IMR-90 (cell line): ENCODE measurements around the gene TSPAN33. TPM values are rescaled to one million over a fixed set of nuclear protein-coding genes. Genes with fewer than 3 reads are reported as not detected.

Experiments used
- ATAC-seq: fragments of 200-7000 bp; cut with Tn5 transposase; 2 replicates; pipeline ENCODE4 v1.9.1; 2020; ENCODE audit warnings: low read depth, mild to moderate bottlenecking, moderate library complexity
- BruUV-seq: library from RNA; stranded (reverse); fragments of 400-500 nt; replicated peaks from 2 replicates; lab custom pipeline; 2021; lab: Mats Ljungman, UMichigan
- CTCF ChIA-PET: fragments of 300-600 bp; formaldehyde crosslinking; extraction: SDS; loops from one replicate; lab custom pipeline; 2021; ENCODE audit warnings: antibody characterized with exemption; lab: Yijun Ruan, JAX
- POLR2A ChIA-PET: fragments of 300-600 bp; sonication (Branson Sonifier 250); formaldehyde crosslinking; loops from one replicate; lab custom pipeline; 2022; ENCODE audit warnings: antibody characterized with exemption; ENCODE audit not compliant: unreplicated experiment; lab: Charles Lee
- DNase-seq: peaks from one replicate; pipeline ENCODE4 v3.0.0; 2013
- H2AFZ ChIP-seq: replicated peaks from 2 replicates; pipeline ENCODE3; 2013; ENCODE audit warnings: low read length, mild to moderate bottlenecking; ENCODE audit not compliant: poor library complexity
- H2AK5ac ChIP-seq: 2 replicates; pipeline ENCODE4 v1.6.1; 2013; ENCODE audit warnings: low read depth, low read length, inconsistent platforms
- H2AK9ac ChIP-seq: replicated peaks from 2 replicates; pipeline ENCODE3; 2013; ENCODE audit warnings: mild to moderate bottlenecking, low read depth, low read length, moderate library complexity; ENCODE audit not compliant: poor library complexity
- H2BK120ac ChIP-seq: 2 replicates; pipeline ENCODE4 v1.6.1; 2013; ENCODE audit warnings: low read depth, low read length, inconsistent platforms
- H2BK15ac ChIP-seq: 3 replicates; pipeline ENCODE4 v1.6.1; 2013; ENCODE audit warnings: low read depth, low read length, inconsistent platforms
- H2BK20ac ChIP-seq: 2 replicates; pipeline ENCODE4 v1.6.1; 2013; ENCODE audit warnings: low read depth, mild to moderate bottlenecking, inconsistent platforms, low read length, moderate library complexity
- H2BK5ac ChIP-seq: 2 replicates; pipeline ENCODE4 v1.6.1; 2013; ENCODE audit warnings: mild to moderate bottlenecking, low read depth, low read length, inconsistent platforms; ENCODE audit not compliant: poor library complexity, severe bottlenecking
- H3K14ac ChIP-seq: replicated peaks from 2 replicates; pipeline ENCODE4 v1.6.1; 2013; ENCODE audit warnings: low read depth, low read length, inconsistent platforms
- H3K18ac ChIP-seq: 2 replicates; pipeline ENCODE4 v1.6.1; 2013; ENCODE audit warnings: low read depth, low read length, control low read depth
- H3K23ac ChIP-seq: 2 replicates; pipeline ENCODE4 v1.6.1; 2013; ENCODE audit warnings: low read depth, low read length, inconsistent platforms
- H3K27ac ChIP-seq: 2 replicates; pipeline ENCODE4 v1.5.1; 2013; ENCODE audit warnings: mild to moderate bottlenecking, control low read depth, low read length; ENCODE audit not compliant: insufficient read depth
- H3K27me3 ChIP-seq: 2 replicates; pipeline ENCODE4 v1.6.1; 2013; ENCODE audit warnings: low read length; ENCODE audit not compliant: control insufficient read depth, insufficient read depth
- H3K36me3 ChIP-seq: 2 replicates; pipeline ENCODE4 v1.6.1; 2013; ENCODE audit warnings: low read length, mixed read lengths; ENCODE audit not compliant: control insufficient read depth, insufficient read depth
- H3K4ac ChIP-seq: 2 replicates; pipeline ENCODE4 v1.6.1; 2013; ENCODE audit warnings: low read depth, low read length, inconsistent platforms
- H3K4me1 ChIP-seq: 2 replicates; pipeline ENCODE4 v1.6.1; 2013; ENCODE audit warnings: low read length, mixed read lengths; ENCODE audit not compliant: control insufficient read depth, insufficient read depth
- H3K4me2 ChIP-seq: 2 replicates; pipeline ENCODE4 v1.6.1; 2013; ENCODE audit warnings: low read depth, mild to moderate bottlenecking, control low read depth, low read length, moderate library complexity
- H3K4me3 ChIP-seq: 2 replicates; pipeline ENCODE4 v1.5.1; 2013; ENCODE audit warnings: low read depth, mild to moderate bottlenecking, control low read depth, low read length, moderate library complexity; ENCODE audit not compliant: insufficient read depth
- H3K56ac ChIP-seq: 2 replicates; pipeline ENCODE4 v1.6.1; 2013; ENCODE audit warnings: low read length, inconsistent platforms; ENCODE audit not compliant: insufficient read depth; ENCODE audit errors: extremely low read depth
- H3K79me1 ChIP-seq, 2 experiments: 2 replicates each; pipeline ENCODE4 v1.6.1; 2013; ENCODE audit warnings: low read length in 2 of 2, inconsistent platforms in 1 of 2, low read depth in 1 of 2
- H3K9ac ChIP-seq: 2 replicates; pipeline ENCODE4 v1.6.1; 2013; ENCODE audit warnings: low read depth, low read length, control low read depth
- H3K9me1 ChIP-seq: 2 replicates; pipeline ENCODE4 v1.6.1; 2013; ENCODE audit warnings: low read length, inconsistent platforms; ENCODE audit not compliant: insufficient read depth
- H3K9me3 ChIP-seq: 2 replicates; pipeline ENCODE4 v1.6.1; 2013; ENCODE audit warnings: low read length; ENCODE audit not compliant: control insufficient read depth, insufficient read depth
- H4K20me1 ChIP-seq: 2 replicates; pipeline ENCODE4 v1.6.1; 2013; ENCODE audit warnings: low read length, inconsistent platforms; ENCODE audit not compliant: insufficient read depth
- H4K5ac ChIP-seq: 2 replicates; pipeline ENCODE4 v1.6.1; 2013; ENCODE audit warnings: mild to moderate bottlenecking, low read depth, low read length, control low read depth
- H4K8ac ChIP-seq, 2 experiments: 2 replicates each; pipeline ENCODE4 v1.6.1; 2013; ENCODE audit warnings: low read depth in 2 of 2, low read length in 2 of 2, control low read depth in 1 of 2, inconsistent platforms in 1 of 2
- H4K91ac ChIP-seq: 2 replicates; pipeline ENCODE4 v1.6.1; 2013; ENCODE audit warnings: low read depth, low read length, inconsistent platforms; ENCODE audit not compliant: insufficient read depth
- BHLHE40 ChIP-seq: fragments of 150-350 bp; IDR thresholded peaks from 2 replicates; pipeline ENCODE4 v1.6.1; 2016; ENCODE audit warnings: mild to moderate bottlenecking, low read depth, low read length
- CEBPB ChIP-seq: IDR thresholded peaks from 2 replicates; pipeline ENCODE4 v1.6.1; 2012; ENCODE audit warnings: low read depth, low read length, improper control_type of control experiment
- CHD1 ChIP-seq: IDR thresholded peaks from 2 replicates; pipeline ENCODE4 v1.6.1; 2012; ENCODE audit warnings: low read depth, low read length, improper control_type of control experiment
- FOS ChIP-seq: fragments of 150-350 bp; IDR thresholded peaks from 2 replicates; pipeline ENCODE4 v1.6.1; 2016; ENCODE audit warnings: low read depth, low read length
- MAFK ChIP-seq: IDR thresholded peaks from 2 replicates; pipeline ENCODE4 v1.6.1; 2012; ENCODE audit warnings: low read depth, low read length, improper control_type of control experiment
- MAZ ChIP-seq: IDR thresholded peaks from 2 replicates; pipeline ENCODE4 v1.6.1; 2012; ENCODE audit warnings: low read depth, mild to moderate bottlenecking, low read length, improper control_type of control experiment, moderate library complexity, borderline replicate concordance
- MXI1 ChIP-seq: IDR thresholded peaks from 2 replicates; pipeline ENCODE4 v1.6.1; 2012; ENCODE audit warnings: low read depth, mild to moderate bottlenecking, low read length, moderate library complexity, borderline replicate concordance
- NFE2L2 ChIP-seq: fragments of 150-350 bp; IDR thresholded peaks from 2 replicates; pipeline ENCODE4 v1.6.1; 2016; ENCODE audit warnings: low read depth, mild to moderate bottlenecking, low read length
- POLR2A ChIP-seq: IDR thresholded peaks from 2 replicates; pipeline ENCODE4 v1.6.1; 2012; ENCODE audit warnings: mild to moderate bottlenecking, low read depth, low read length
- RAD21 ChIP-seq: IDR thresholded peaks from 2 replicates; pipeline ENCODE4 v1.6.1; 2012; ENCODE audit warnings: low read length, improper control_type of control experiment
- RCOR1 ChIP-seq: IDR thresholded peaks from 2 replicates; pipeline ENCODE4 v1.6.1; 2012; ENCODE audit warnings: mild to moderate bottlenecking, low read length, improper control_type of control experiment; ENCODE audit not compliant: insufficient replicate concordance
- RFX5 ChIP-seq: IDR thresholded peaks from 2 replicates; pipeline ENCODE4 v1.8.0; 2012; ENCODE audit warnings: low read depth, mild to moderate bottlenecking, low read length, moderate library complexity
- SMC3 ChIP-seq: fragments of 150-350 bp; IDR thresholded peaks from 2 replicates; pipeline ENCODE4 v1.6.1; 2016; ENCODE audit warnings: low read depth, mild to moderate bottlenecking, antibody characterized with exemption, low read length, moderate library complexity
- USF2 ChIP-seq: fragments of 150-350 bp; IDR thresholded peaks from 2 replicates; pipeline ENCODE4 v1.6.1; 2017; ENCODE audit warnings: mild to moderate bottlenecking, antibody characterized with exemption, low read length, low read depth
- WGBS, 2 experiments: methylation state at CpG; one replicate each; pipeline versions ENCODE4 v1.1.5 to v1.1.7; 2013; ENCODE audit warnings: missing lambda C conversion rate in 2 of 2; ENCODE audit not compliant: insufficient read length in 1 of 2; ENCODE audit errors: extremely low coverage in 2 of 2; 5-methylcytosine and 5-hydroxymethylcytosine counted together
- dilution Hi-C: fragments of 300-500 bp; cut with HindIII; formaldehyde crosslinking; loops from one replicate; pipeline ENCODE4 v1.14.3; 2018; ENCODE audit warnings: low sequenced_read_pairs; ENCODE audit not compliant: unreplicated experiment
- in situ Hi-C: fragments of 300-500 bp; cut with MboI; formaldehyde crosslinking; loops from 3 replicates; pipeline ENCODE4 v1.14.3; 2019; ENCODE audit warnings: low sequenced_read_pairs, inconsistent platforms, mixed read lengths
- intact Hi-C: fragments of 100-400 bp; cut with micrococcal nuclease; formaldehyde crosslinking; loops from 2 replicates; pipeline ENCODE4 v1.10.0; 2022
- polyA plus RNA-seq, 3 experiments: library from polyadenylated mRNA; depleted of rRNA; stranded (reverse); fragments of >200 nt; gene quantifications; 2 replicates each; pipeline ENCODE4 v1.2.3, GENCODE V29; 2012; ENCODE audit warnings: low replicate concordance in 1 of 3
- total RNA-seq: library from RNA; depleted of rRNA; stranded (reverse); fragments of >200 nt; gene quantifications from 2 replicates; pipeline ENCODE4 v1.2.3, GENCODE V29; 2012
- TF ChIP-seq, protein P1 (sequence below): conservative IDR thresholded peaks from 2 replicates; pipeline ENCODE4 v1.5.1; 2012; ENCODE audit warnings: mild to moderate bottlenecking, low read depth, low read length, improper control_type of control experiment
- TF ChIP-seq, protein P2 (sequence below): fragments of 150-350 bp; IDR thresholded peaks from 2 replicates; pipeline ENCODE4 v1.6.1; 2016; ENCODE audit warnings: low read depth, mild to moderate bottlenecking, low read length, moderate library complexity, borderline replicate concordance

The TSPAN33 gene
- total and polyA plus RNA-seq, 2 of the 4 experiments (the other 2 are of a cell fraction) = 0.17 to 0.36 TPM

DNA sequence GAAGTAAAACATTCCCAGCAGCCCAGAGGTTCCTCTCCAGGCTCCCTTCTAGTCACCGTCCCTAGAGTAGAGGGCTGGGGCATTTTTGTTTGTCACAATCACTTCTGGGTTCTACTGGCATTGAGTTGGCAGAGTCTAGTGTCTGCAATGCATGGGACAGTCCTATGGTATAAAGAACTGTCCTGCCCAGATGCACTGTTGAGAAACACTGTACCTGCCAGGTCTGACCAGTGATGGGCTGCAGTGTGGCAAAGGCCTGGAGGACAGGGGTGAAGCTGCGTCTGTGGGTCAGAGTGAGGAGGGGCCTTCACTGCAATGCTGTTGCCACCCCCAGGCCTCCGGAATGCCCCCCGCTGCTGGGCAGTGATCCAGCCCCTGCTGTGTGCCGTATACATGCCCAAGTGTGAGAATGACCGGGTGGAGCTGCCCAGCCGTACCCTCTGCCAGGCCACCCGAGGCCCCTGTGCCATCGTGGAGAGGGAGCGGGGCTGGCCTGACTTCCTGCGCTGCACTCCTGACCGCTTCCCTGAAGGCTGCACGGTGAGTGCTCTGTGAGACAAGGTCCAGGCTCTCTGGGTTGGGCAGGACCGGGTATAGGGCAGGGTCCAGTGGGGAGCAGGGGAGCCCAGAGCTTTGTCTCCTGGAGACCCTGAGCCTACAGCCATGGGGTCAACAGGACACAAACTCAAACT, 58.7 kb downstream of the TSPAN33 start:
- Histone ChIP-seq H3K56ac (no peak overlapping the region), H4K91ac (no peak overlapping the region), H4K5ac (no peak overlapping the region), H3K27me3 (no peaks in the 10 kb centered on the region), H3K4me1 (0 out of 2 replicates have a peak, but pooled peaks cover 1% of the 10 kb centered on the region), H2BK5ac (no peak overlapping the region), H3K9me3 (no peaks in the 10 kb centered on the region), H3K9me1 (peaks cover 2% of the 10 kb centered on the region; the same call in 1 of the 2 replicates), H2AFZ (no peak overlapping the region), H3K23ac (no peak overlapping the region), H2BK120ac (no peak overlapping the region), H2BK20ac (no peak overlapping the region), H3K14ac (no peak overlapping the region), H3K27ac (no peak overlapping the region), H2AK5ac (no peak overlapping the region), H3K9ac (no peak overlapping the region), H3K79me1 (peaks cover 0 to 18% of the 10 kb centered on the region in 2 experiments; a peak in 2 of 4 replicates), H3K4me3 (no peak overlapping the region), H4K20me1 (no peaks in the 10 kb centered on the region; the same call in none of the 2 replicates), H2BK15ac (no peak overlapping the region), H3K36me3 (peaks cover 17% of the 10 kb centered on the region), H3K4me2 (no peak overlapping the region), H3K4ac (no peak overlapping the region), H4K8ac (no peak overlapping the region), H3K18ac (no peak overlapping the region), H2AK9ac (no peak overlapping the region)
- DNase-seq = no peak
- BruUV-seq = no TSS peak
- ChIA-PET CTCF (no interaction called here), POLR2A (no interaction called here)
- in situ Hi-C loops = no loop called here
- intact Hi-C loops = no loop called here
- dilution Hi-C loops = no loop called here
- 86% methylated on average over 13 of the region's 14 CpGs; no CpG with 5 or more reads in 1 of the 2 experiments for WGBS, 2 experiments
- TF ChIP-seq FOS (no peak), CHD1 (no peak), USF2 (no peak), SMC3 (no peak), MAFK (no peak), NFE2L2 (no peak), MAZ (no peak), RCOR1 (no peak), RAD21 (no peak), BHLHE40 (no peak), POLR2A (no peak), MXI1 (no peak), RFX5 (no peak), CEBPB (no peak)
- TF ChIP-seq, protein P1, sequence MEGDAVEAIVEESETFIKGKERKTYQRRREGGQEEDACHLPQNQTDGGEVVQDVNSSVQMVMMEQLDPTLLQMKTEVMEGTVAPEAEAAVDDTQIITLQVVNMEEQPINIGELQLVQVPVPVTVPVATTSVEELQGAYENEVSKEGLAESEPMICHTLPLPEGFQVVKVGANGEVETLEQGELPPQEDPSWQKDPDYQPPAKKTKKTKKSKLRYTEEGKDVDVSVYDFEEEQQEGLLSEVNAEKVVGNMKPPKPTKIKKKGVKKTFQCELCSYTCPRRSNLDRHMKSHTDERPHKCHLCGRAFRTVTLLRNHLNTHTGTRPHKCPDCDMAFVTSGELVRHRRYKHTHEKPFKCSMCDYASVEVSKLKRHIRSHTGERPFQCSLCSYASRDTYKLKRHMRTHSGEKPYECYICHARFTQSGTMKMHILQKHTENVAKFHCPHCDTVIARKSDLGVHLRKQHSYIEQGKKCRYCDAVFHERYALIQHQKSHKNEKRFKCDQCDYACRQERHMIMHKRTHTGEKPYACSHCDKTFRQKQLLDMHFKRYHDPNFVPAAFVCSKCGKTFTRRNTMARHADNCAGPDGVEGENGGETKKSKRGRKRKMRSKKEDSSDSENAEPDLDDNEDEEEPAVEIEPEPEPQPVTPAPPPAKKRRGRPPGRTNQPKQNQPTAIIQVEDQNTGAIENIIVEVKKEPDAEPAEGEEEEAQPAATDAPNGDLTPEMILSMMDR = no peak
- TF ChIP-seq, protein P2, sequence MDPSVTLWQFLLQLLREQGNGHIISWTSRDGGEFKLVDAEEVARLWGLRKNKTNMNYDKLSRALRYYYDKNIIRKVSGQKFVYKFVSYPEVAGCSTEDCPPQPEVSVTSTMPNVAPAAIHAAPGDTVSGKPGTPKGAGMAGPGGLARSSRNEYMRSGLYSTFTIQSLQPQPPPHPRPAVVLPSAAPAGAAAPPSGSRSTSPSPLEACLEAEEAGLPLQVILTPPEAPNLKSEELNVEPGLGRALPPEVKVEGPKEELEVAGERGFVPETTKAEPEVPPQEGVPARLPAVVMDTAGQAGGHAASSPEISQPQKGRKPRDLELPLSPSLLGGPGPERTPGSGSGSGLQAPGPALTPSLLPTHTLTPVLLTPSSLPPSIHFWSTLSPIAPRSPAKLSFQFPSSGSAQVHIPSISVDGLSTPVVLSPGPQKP = no peak
- ATAC-seq = no peak
